GM12878 (cell line): Measurements from ENCODE around the gene DKKL1. TPM values are rescaled to one million over a fixed set of nuclear protein-coding genes. Genes with fewer than 3 reads are reported as not detected.

Experiments
- BMI1 ChIP-seq: fragments of 450-650 bp; IDR thresholded peaks from 2 replicates; pipeline ENCODE4 v1.6.1; 2016; ENCODE audit warnings: mild to moderate bottlenecking, moderate library complexity, borderline replicate concordance
- CHD4 ChIP-seq: fragments of 200-600 bp; sonication (generic); IDR thresholded peaks from 2 replicates; pipeline ENCODE4 v1.6.1; 2016; ENCODE audit warnings: mild to moderate bottlenecking
- CTCF ChIP-seq, 3 experiments: IDR thresholded peaks in 2 of 3; conservative IDR thresholded peaks in 1 of 3; 2 replicates each; pipeline ENCODE4 v1.5.1; 2011; ENCODE audit warnings: low read depth in 3 of 3, low read length in 3 of 3, mild to moderate bottlenecking in 3 of 3, control low read depth in 2 of 3, moderate library complexity in 2 of 3, inconsistent platforms in 1 of 3, mixed read lengths in 1 of 3; ENCODE audit not compliant: control insufficient read depth in 2 of 3, insufficient read depth in 1 of 3; ENCODE audit errors: extremely low read depth in 1 of 3
- DPF2 ChIP-seq: fragments of 450-650 bp; IDR thresholded peaks from 2 replicates; pipeline ENCODE4 v1.6.1; 2017; ENCODE audit warnings: mild to moderate bottlenecking
- EP300 ChIP-seq, 2 experiments: fragments of 150-350 bp in 1 of 2; IDR thresholded peaks; 2 replicates each; pipeline ENCODE4 v1.6.1; 2011 to 2012; ENCODE audit warnings: low read depth in 2 of 2, low read length in 2 of 2, borderline replicate concordance in 1 of 2, improper control_type of control experiment in 1 of 2, inconsistent platforms in 1 of 2; ENCODE audit not compliant: control insufficient read depth in 1 of 2
- HDGF ChIP-seq: fragments of 450-650 bp; IDR thresholded peaks from 2 replicates; pipeline ENCODE4 v1.6.1; 2016; ENCODE audit warnings: antibody characterized with exemption
- JUND ChIP-seq: IDR thresholded peaks from 2 replicates; pipeline ENCODE4 v1.6.1; 2012; ENCODE audit warnings: low read depth, mild to moderate bottlenecking, low read length, improper control_type of control experiment, moderate library complexity
- KLF5 ChIP-seq: fragments of 450-650 bp; IDR thresholded peaks from 2 replicates; pipeline ENCODE4 v1.6.1; 2014; ENCODE audit warnings: mild to moderate bottlenecking; ENCODE audit not compliant: partially characterized antibody
- MEF2A ChIP-seq: IDR thresholded peaks from 2 replicates; pipeline ENCODE4 v1.6.1; 2011; ENCODE audit warnings: low read depth, mild to moderate bottlenecking, low read length, moderate library complexity; ENCODE audit not compliant: insufficient read depth
- MTA3 ChIP-seq: IDR thresholded peaks from 2 replicates; pipeline ENCODE4 v1.6.1; 2012; ENCODE audit warnings: low read length, inconsistent platforms, borderline replicate concordance
- NBN ChIP-seq: fragments of 450-650 bp; IDR thresholded peaks from 2 replicates; pipeline ENCODE4 v1.6.1; 2016
- NFIC ChIP-seq: IDR thresholded peaks from 2 replicates; pipeline ENCODE4 v1.6.1; 2012; ENCODE audit warnings: low read depth, mild to moderate bottlenecking, inconsistent platforms, low read length, moderate library complexity
- PAX5 ChIP-seq: IDR thresholded peaks from 2 replicates; pipeline ENCODE4 v1.6.1; 2011; ENCODE audit warnings: low read depth, low read length, borderline replicate concordance
- POU2F2 ChIP-seq: IDR thresholded peaks from 3 replicates; pipeline ENCODE4 v1.6.1; 2011; ENCODE audit warnings: low read depth, mild to moderate bottlenecking, low read length, borderline replicate concordance
- RAD51 ChIP-seq: fragments of 450-650 bp; IDR thresholded peaks from 2 replicates; pipeline ENCODE4 v1.6.1; 2016; ENCODE audit warnings: moderate library complexity, mild to moderate bottlenecking, inconsistent platforms
- RCOR1 ChIP-seq: conservative IDR thresholded peaks from 2 replicates; pipeline ENCODE4 v1.6.1; 2012; ENCODE audit warnings: low read depth, low read length, improper control_type of control experiment
- RELB ChIP-seq: fragments of 450-650 bp; IDR thresholded peaks from 2 replicates; pipeline ENCODE4 v1.6.1; 2017; ENCODE audit warnings: low read depth, mild to moderate bottlenecking, moderate library complexity
- RUNX3 ChIP-seq: IDR thresholded peaks from 2 replicates; pipeline ENCODE4 v1.6.1; 2012; ENCODE audit warnings: low read length, inconsistent platforms
- SMAD1 ChIP-seq: fragments of 450-650 bp; IDR thresholded peaks from 2 replicates; pipeline ENCODE4 v1.6.1; 2018; ENCODE audit warnings: mild to moderate bottlenecking, low read depth; ENCODE audit not compliant: partially characterized antibody
- SMC3 ChIP-seq: IDR thresholded peaks from 2 replicates; pipeline ENCODE4 v1.6.1; 2011; ENCODE audit warnings: low read length, improper control_type of control experiment, borderline replicate concordance
- SRF ChIP-seq, 2 experiments: IDR thresholded peaks; 2 replicates each; pipeline ENCODE4 v1.6.1; 2011; ENCODE audit warnings: low read depth in 2 of 2, low read length in 2 of 2, mild to moderate bottlenecking in 1 of 2, moderate library complexity in 1 of 2
- TCF7 ChIP-seq: IDR thresholded peaks from 2 replicates; pipeline ENCODE4 v1.6.1; 2014; ENCODE audit warnings: antibody characterized with exemption, borderline replicate concordance
- ZBED1 ChIP-seq: IDR thresholded peaks from 2 replicates; pipeline ENCODE4 v1.6.1; 2016; ENCODE audit warnings: borderline replicate concordance
- ZNF24 ChIP-seq: fragments of 450-650 bp; IDR thresholded peaks from 2 replicates; pipeline ENCODE4 v1.6.1; 2017; ENCODE audit warnings: antibody characterized with exemption, mild to moderate bottlenecking
- polyA plus RNA-seq, 11 experiments: library from polyadenylated mRNA; depleted of rRNA in 4 of 11; unstranded in 6 of 11; stranded (reverse) in 5 of 11; fragments of >200 nt; fragmentation: Nextera tagmentation in 4 of 11; fragmentation: Illumina TruSeq in 1 of 11; extraction: Ambion mirVana in 4 of 11; extraction: Trizol in 1 of 11; gene quantifications; 1 replicate in 1 of 11; 2 replicates in 10 of 11; pipeline versions ENCODE4 v1.2.1 to v1.2.3, GENCODE V29; 2011 to 2016; ENCODE audit warnings: inconsistent platforms in 2 of 11, missing spikeins in 2 of 11, low read depth in 1 of 11
- total RNA-seq, 4 experiments: library from RNA; depleted of rRNA in 3 of 4; stranded (reverse); fragments of >200 nt in 3 of 4; fragmentation: Illumina TruSeq in 1 of 4; extraction: Trizol in 1 of 4; gene quantifications; 2 replicates each; pipeline versions ENCODE4 v1.2.1 to v1.2.3, GENCODE V29; 2013 to 2021
- TF ChIP-seq, protein P1 (sequence below): IDR thresholded peaks from 2 replicates; pipeline ENCODE4 v1.6.1; 2011; ENCODE audit warnings: borderline replicate concordance, low read depth, mild to moderate bottlenecking, moderate library complexity, low read length; ENCODE audit not compliant: insufficient read depth, poor library complexity, severe bottlenecking
- TF ChIP-seq, protein P2 (sequence below): IDR thresholded peaks from 2 replicates; pipeline ENCODE4 v1.6.1; 2011; ENCODE audit warnings: mild to moderate bottlenecking, low read depth, low read length, moderate library complexity; ENCODE audit not compliant: insufficient replicate concordance

Gene DKKL1
- total and polyA plus RNA-seq, 10 of the 15 experiments (the other 5 are each of a cell fraction or from before 2014, with no cell fraction given) = not detected

DNA sequence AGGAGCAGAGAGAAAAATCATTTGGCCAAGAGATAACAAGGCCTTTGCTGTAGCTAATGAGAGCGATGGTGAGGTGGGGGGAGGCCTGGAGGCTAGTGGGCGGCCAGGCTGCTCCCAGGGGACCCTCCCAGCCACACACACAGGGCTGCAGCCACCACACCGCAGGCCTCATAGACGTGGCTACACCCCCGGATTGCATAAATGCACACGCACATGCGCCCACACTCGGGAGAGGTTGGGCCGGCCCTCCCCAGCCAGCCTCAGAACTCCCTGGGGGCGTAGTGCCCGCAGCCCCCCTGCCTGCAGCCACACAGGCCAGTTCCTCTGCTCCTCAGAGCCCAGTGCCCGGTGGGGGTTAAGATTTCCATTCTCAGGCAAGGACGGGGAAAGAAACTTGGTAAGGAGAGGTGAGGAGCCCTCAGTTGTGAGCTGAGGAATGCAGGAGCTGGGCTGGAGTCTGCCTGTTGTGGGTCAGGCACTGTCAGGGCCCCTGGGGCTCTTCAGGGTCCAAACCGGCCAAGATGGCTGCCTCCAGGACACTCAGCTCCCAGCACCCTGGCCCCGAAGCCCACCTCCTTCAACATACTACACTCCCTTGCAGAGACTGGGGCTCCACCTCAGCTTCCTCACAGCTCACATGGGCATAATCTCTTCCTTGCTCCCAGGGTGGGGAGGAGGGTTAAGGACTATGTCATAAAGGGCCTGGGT lies 51.6 kb downstream of the DKKL1 start (continued):
- TF ChIP-seq DPF2 (peak; percentile 99), ZNF24 (no peak), TCF7 (no peak), ZBED1 (no peak), NFIC (peak; percentile 44; the same call in 1 of the 2 replicates), MTA3 (peak; percentile 35; the same call in 1 of the 2 replicates), SMC3 (no peak), CHD4 (no peak), RUNX3 (peak; percentile 93), RAD51 (no peak), POU2F2 (peak; percentile 94; the same call in 2 of the 3 replicates), SRF (IDR thresholded peaks at IDR 0.05; ENCODE audit: low read depth in 2 of 2, low read length in 2 of 2) (no peak), CTCF (IDR thresholded peaks at IDR 0.05 in 2 of 3, conservative IDR thresholded peaks at IDR 0.05 in 1 of 3; ENCODE audit: control insufficient read depth in 2 of 3, extremely low read depth in 1 of 3, insufficient read depth in 1 of 3, low read depth in 3 of 3, low read length in 3 of 3) (no peak), MEF2A (peak; percentile 69; the same call in 1 of the 2 replicates), SMAD1 (no peak), BMI1 (peak; percentile 81), JUND (no peak), KLF5 (no peak), PAX5 (peak; percentile 98), RCOR1 (no peak), EP300 (IDR thresholded peaks at IDR 0.05; ENCODE audit: borderline replicate concordance in 1 of 2, control insufficient read depth in 1 of 2, low read depth in 2 of 2, low read length in 2 of 2) (peak; percentile 93 to 96; a peak in 3 of 4 replicates), RELB (peak; percentile 75; the same call in 1 of the 2 replicates), NBN (peak; percentile 93), HDGF (0 out of 2 replicates have a peak, but pooled peaks have one; percentile 40)
- TF ChIP-seq, protein P1, sequence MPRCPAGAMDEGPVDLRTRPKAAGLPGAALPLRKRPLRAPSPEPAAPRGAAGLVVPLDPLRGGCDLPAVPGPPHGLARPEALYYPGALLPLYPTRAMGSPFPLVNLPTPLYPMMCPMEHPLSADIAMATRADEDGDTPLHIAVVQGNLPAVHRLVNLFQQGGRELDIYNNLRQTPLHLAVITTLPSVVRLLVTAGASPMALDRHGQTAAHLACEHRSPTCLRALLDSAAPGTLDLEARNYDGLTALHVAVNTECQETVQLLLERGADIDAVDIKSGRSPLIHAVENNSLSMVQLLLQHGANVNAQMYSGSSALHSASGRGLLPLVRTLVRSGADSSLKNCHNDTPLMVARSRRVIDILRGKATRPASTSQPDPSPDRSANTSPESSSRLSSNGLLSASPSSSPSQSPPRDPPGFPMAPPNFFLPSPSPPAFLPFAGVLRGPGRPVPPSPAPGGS = no peak
- TF ChIP-seq, protein P2, sequence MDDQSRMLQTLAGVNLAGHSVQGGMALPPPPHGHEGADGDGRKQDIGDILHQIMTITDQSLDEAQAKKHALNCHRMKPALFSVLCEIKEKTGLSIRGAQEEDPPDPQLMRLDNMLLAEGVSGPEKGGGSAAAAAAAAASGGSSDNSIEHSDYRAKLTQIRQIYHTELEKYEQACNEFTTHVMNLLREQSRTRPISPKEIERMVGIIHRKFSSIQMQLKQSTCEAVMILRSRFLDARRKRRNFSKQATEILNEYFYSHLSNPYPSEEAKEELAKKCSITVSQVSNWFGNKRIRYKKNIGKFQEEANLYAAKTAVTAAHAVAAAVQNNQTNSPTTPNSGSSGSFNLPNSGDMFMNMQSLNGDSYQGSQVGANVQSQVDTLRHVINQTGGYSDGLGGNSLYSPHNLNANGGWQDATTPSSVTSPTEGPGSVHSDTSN = no peak
